HepG2 (cell line): Measurements from ENCODE around the gene PGAP3. TPM values are rescaled to one million over a fixed set of nuclear protein-coding genes. Genes with fewer than 3 reads are reported as not detected.
A peak's percentile ranks its signal among the peaks of the same experiment; 100 is the strongest.

Source experiments
- ETV5 ChIP-seq: IDR thresholded peaks from 2 replicates; pipeline ENCODE4 v1.6.1; 2018; ENCODE audit warnings: missing biosample characterization, missing genetic modification reagents, inconsistent platforms, borderline replicate concordance
- FOXK1 ChIP-seq: sonication (generic); formaldehyde crosslinking; IDR thresholded peaks from 2 replicates; pipeline ENCODE4 v1.4.0; 2020; ENCODE audit warnings: low read depth, missing genetic modification reagents, borderline replicate concordance
- HMG20A ChIP-seq: IDR thresholded peaks from 2 replicates; pipeline ENCODE4 v1.6.1; 2016; ENCODE audit warnings: borderline replicate concordance
- IKZF5 ChIP-seq: IDR thresholded peaks from 2 replicates; pipeline ENCODE4 v1.6.1; 2018; ENCODE audit warnings: missing genetic modification reagents, mild to moderate bottlenecking, missing compliant biosample characterization
- KDM6A ChIP-seq: IDR thresholded peaks from 2 replicates; pipeline ENCODE4 v1.6.1; 2016; ENCODE audit warnings: low read depth
- KLF11 ChIP-seq: IDR thresholded peaks from 2 replicates; pipeline ENCODE4 v1.6.1; 2016; ENCODE audit warnings: missing compliant biosample characterization
- MED1 ChIP-seq: sonication (generic); formaldehyde crosslinking; IDR thresholded peaks from 2 replicates; pipeline ENCODE4 v1.4.0; 2020; ENCODE audit warnings: missing genetic modification reagents
- MIER3 ChIP-seq: IDR thresholded peaks from 2 replicates; pipeline ENCODE4 v1.6.1; 2016; ENCODE audit warnings: missing compliant biosample characterization, borderline replicate concordance
- PHF21A ChIP-seq: sonication (generic); formaldehyde crosslinking; IDR thresholded peaks from 2 replicates; pipeline ENCODE4 v1.5.0; 2020; ENCODE audit warnings: mild to moderate bottlenecking, missing genetic modification reagents
- PLRG1 ChIP-seq: fragments of 450-650 bp; conservative IDR thresholded peaks from 2 replicates; pipeline ENCODE4 v1.6.1; 2016
- PTBP1 ChIP-seq: fragments of 200-400 bp; formaldehyde crosslinking; IDR thresholded peaks from 2 replicates; pipeline ENCODE4 v1.6.1; 2018; ENCODE audit warnings: low read length, low read depth; ENCODE audit not compliant: poor library complexity, severe bottlenecking
- SCMH1 ChIP-seq: sonication (generic); formaldehyde crosslinking; IDR thresholded peaks from 2 replicates; pipeline ENCODE4 v1.9.0; 2021; ENCODE audit warnings: missing genetic modification reagents, mild to moderate bottlenecking, borderline replicate concordance
- SNAPC2 ChIP-seq: sonication (generic); formaldehyde crosslinking; IDR thresholded peaks from 2 replicates; pipeline ENCODE4 v1.8.1; 2022; ENCODE audit warnings: mild to moderate bottlenecking, missing genetic modification reagents
- SYNCRIP ChIP-seq: fragments of 200-400 bp; formaldehyde crosslinking; IDR thresholded peaks from 2 replicates; pipeline ENCODE4 v1.6.1; 2018; ENCODE audit warnings: mild to moderate bottlenecking, low read depth, low read length; ENCODE audit not compliant: insufficient read depth
- TARDBP ChIP-seq: sonication (generic); formaldehyde crosslinking; IDR thresholded peaks from 2 replicates; pipeline ENCODE4 v1.8.0; 2022; ENCODE audit warnings: mild to moderate bottlenecking, missing genetic modification reagents
- YY1 ChIP-seq: IDR thresholded peaks from 2 replicates; pipeline ENCODE4 v1.6.1; 2011; ENCODE audit warnings: low read length, low read depth, moderate library complexity, mild to moderate bottlenecking; ENCODE audit not compliant: insufficient read depth, insufficient replicate concordance
- ZBTB25 ChIP-seq: IDR thresholded peaks from 2 replicates; pipeline ENCODE4 v1.6.1; 2018; ENCODE audit warnings: missing genetic modification reagents
- ZFP91 ChIP-seq: sonication (generic); formaldehyde crosslinking; IDR thresholded peaks from 2 replicates; pipeline ENCODE4 v1.9.0; 2022; ENCODE audit warnings: missing genetic modification reagents, mild to moderate bottlenecking, borderline replicate concordance
- ZNF138 ChIP-seq: sonication (generic); formaldehyde crosslinking; IDR thresholded peaks from 2 replicates; pipeline ENCODE4 v1.5.0; 2020; ENCODE audit warnings: mild to moderate bottlenecking, low read depth, missing genetic modification reagents
- ZNF362 ChIP-seq: sonication (generic); formaldehyde crosslinking; IDR thresholded peaks from 2 replicates; pipeline ENCODE4 v1.4.0; 2020; ENCODE audit warnings: missing genetic modification reagents, mild to moderate bottlenecking, borderline replicate concordance
- ZNF441 ChIP-seq: sonication (generic); formaldehyde crosslinking; IDR thresholded peaks from 2 replicates; pipeline ENCODE4 v1.7.0; 2021; ENCODE audit warnings: missing genetic modification reagents, borderline replicate concordance
- ZNF446 ChIP-seq: sonication (generic); formaldehyde crosslinking; IDR thresholded peaks from 2 replicates; pipeline ENCODE4 v1.5.0; 2020; ENCODE audit warnings: mild to moderate bottlenecking, missing genetic modification reagents
- ZNF501 ChIP-seq: sonication (generic); formaldehyde crosslinking; IDR thresholded peaks from 2 replicates; pipeline ENCODE4 v1.5.1; 2020; ENCODE audit warnings: mild to moderate bottlenecking, moderate library complexity, missing genetic modification reagents
- ZNF652 ChIP-seq: IDR thresholded peaks from 2 replicates; pipeline ENCODE4 v1.6.1; 2016; ENCODE audit warnings: low read depth, borderline replicate concordance
- ZNF83 ChIP-seq: sonication (generic); formaldehyde crosslinking; IDR thresholded peaks from 2 replicates; pipeline ENCODE4 v1.4.0; 2020; ENCODE audit warnings: missing genetic modification reagents, mild to moderate bottlenecking, borderline replicate concordance
- polyA plus RNA-seq, 8 experiments: library from polyadenylated mRNA; depleted of rRNA in 3 of 8; stranded (reverse) in 7 of 8; unstranded in 1 of 8; fragments of >200 nt; fragmentation: Illumina TruSeq in 4 of 8; extraction: Trizol in 4 of 8; gene quantifications; 2 replicates each; pipeline versions ENCODE4 v1.2.1 to v1.2.3, GENCODE V29; 2011 to 2016; ENCODE audit warnings: low read depth in 4 of 8, missing spikeins in 1 of 8, mixed read lengths in 1 of 8; ENCODE audit not compliant: insufficient read depth in 1 of 8
- total RNA-seq, 5 experiments: library from RNA; depleted of rRNA; stranded (reverse); fragments of >200 nt; fragmentation: Illumina TruSeq; extraction: Trizol; gene quantifications; 2 replicates each; pipeline ENCODE4 v1.2.3, GENCODE V29; 2016; ENCODE audit warnings: low read depth in 1 of 5

The PGAP3 gene
- total and polyA plus RNA-seq, 2 of the 13 experiments (the other 11 are each of a cell fraction or from before 2014, with no cell fraction given), result 11.9 to 14.6 TPM

- peak; percentile 36; the same call in 1 of the 2 replicates for TF ChIP-seq ZNF501 (CRISPR knock-in tag)
- no peak for TF ChIP-seq SCMH1 (CRISPR knock-in tag)
- TF ChIP-seq HMG20A (CRISPR knock-in tag), result peak; percentile 99
- peak; percentile 71 for TF ChIP-seq TARDBP (CRISPR knock-in tag)
- peak; percentile 60; the same call in 1 of the 2 replicates for TF ChIP-seq MED1 (CRISPR knock-in tag)
- peak; percentile 80; the same call in 1 of the 2 replicates for TF ChIP-seq FOXK1 (CRISPR knock-in tag)
- no peak for TF ChIP-seq PLRG1
- TF ChIP-seq IKZF5 (CRISPR knock-in tag), result peak; percentile 90
- TF ChIP-seq ZNF441 (CRISPR knock-in tag), result 0 out of 2 replicates have a peak, but pooled peaks have one; percentile 7
- TF ChIP-seq SYNCRIP, result no peak
- peak; percentile 69; the same call in 1 of the 2 replicates for TF ChIP-seq KDM6A (CRISPR knock-in tag)
- TF ChIP-seq ZNF83 (CRISPR knock-in tag), result 0 out of 2 replicates have a peak, but pooled peaks have one; percentile 38
- no peak for TF ChIP-seq ZNF446
- TF ChIP-seq ZBTB25 (CRISPR knock-in tag), result peak; percentile 56; the same call in 1 of the 2 replicates
- TF ChIP-seq PHF21A (CRISPR knock-in tag), result peak; percentile 69
- TF ChIP-seq ZNF138 (CRISPR knock-in tag), result no peak
- no peak for TF ChIP-seq ZFP91 (CRISPR knock-in tag)
- no peak for TF ChIP-seq PTBP1
- TF ChIP-seq KLF11 (CRISPR knock-in tag), result 0 out of 2 replicates have a peak, but pooled peaks have one; percentile 13
- peak; percentile 51; the same call in 1 of the 2 replicates for TF ChIP-seq ZNF652 (CRISPR knock-in tag)
- TF ChIP-seq ETV5, result peak; percentile 73
- peak; percentile 25 for TF ChIP-seq YY1
- no peak for TF ChIP-seq ZNF362 (CRISPR knock-in tag)
- TF ChIP-seq MIER3 (CRISPR knock-in tag), result peak; percentile 62; the same call in 1 of the 2 replicates
- TF ChIP-seq SNAPC2, result 0 out of 2 replicates have a peak, but pooled peaks have one; percentile 23
Observed at GRCh38 chr17:39736319-39737165, 48.7 kb upstream of the PGAP3 start (continued).
